HG03521 (cell line): ENCODE results near the gene DBNL.

Experiments
- ATAC-seq: cut with Tn5 transposase; IDR thresholded peaks from one replicate; pipeline ENCODE4 v1.9.1; 2021; ENCODE audit warnings: mild to moderate bottlenecking, moderate library complexity; ENCODE audit not compliant: unreplicated experiment

DBNL gene

DNA sequence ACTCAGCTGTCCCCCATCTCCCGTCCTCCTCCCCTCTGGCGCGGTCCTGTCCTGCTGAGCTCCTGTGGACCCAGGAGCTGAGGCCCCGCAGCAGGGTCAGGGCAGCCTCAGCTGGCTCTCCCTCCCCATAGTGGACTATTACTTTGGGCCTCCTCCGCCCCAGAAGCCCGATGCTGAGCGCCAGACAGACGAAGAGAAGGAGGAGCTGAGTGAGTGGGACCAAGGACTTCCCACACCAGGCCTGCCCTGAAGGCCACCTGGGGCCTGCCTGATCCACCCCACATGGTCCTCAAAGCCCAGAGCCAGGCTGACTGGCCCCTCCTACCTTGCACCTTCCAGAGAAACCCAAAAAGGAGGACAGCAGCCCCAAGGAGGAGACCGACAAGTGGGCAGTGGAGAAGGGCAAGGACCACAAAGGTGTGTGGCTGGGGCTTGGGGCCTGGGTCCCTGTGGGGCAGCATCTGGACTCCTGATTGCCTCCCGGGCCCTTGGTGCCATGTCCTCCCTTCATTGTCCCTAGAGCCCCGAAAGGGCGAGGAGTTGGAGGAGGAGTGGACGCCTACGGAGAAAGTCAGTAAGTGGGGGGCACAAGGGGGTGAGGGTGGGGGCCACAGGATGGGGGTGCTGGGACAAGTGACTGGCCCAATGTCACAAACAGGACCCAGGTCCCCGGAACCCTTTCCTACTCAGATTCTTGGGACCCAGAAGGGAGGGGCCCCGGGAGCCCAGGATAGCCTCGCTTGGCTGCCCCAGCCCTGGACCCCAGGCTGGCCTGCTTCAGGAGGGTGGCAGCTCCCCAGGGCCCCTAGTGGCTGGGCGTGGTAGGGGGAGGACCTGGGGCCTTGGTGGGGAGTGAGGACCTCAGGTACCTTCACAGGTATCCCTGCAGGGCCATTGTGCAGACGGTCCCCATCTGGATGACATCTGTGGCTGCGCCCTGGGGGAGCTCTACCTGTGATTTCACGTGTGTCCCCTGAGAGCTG, 64.6 kb downstream of the DBNL start:
- no peak for ATAC-seq

DNA sequence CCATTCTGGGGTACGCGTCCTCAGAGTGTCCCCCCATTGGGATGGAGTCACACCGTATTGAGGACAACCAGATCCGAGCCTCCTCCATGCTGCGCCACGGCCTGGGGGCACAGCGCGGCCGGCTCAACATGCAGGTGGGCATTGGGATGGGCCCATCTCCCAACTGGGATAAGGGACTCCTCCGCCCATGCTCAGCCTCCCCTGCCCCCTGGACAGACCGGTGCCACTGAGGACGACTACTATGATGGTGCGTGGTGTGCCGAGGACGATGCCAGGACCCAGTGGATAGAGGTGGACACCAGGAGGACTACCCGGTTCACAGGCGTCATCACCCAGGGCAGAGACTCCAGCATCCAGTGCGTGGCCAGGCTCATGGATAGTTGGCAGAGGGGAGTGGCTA, 65.5 kb downstream of the DBNL start:
- no peak for ATAC-seq

DNA sequence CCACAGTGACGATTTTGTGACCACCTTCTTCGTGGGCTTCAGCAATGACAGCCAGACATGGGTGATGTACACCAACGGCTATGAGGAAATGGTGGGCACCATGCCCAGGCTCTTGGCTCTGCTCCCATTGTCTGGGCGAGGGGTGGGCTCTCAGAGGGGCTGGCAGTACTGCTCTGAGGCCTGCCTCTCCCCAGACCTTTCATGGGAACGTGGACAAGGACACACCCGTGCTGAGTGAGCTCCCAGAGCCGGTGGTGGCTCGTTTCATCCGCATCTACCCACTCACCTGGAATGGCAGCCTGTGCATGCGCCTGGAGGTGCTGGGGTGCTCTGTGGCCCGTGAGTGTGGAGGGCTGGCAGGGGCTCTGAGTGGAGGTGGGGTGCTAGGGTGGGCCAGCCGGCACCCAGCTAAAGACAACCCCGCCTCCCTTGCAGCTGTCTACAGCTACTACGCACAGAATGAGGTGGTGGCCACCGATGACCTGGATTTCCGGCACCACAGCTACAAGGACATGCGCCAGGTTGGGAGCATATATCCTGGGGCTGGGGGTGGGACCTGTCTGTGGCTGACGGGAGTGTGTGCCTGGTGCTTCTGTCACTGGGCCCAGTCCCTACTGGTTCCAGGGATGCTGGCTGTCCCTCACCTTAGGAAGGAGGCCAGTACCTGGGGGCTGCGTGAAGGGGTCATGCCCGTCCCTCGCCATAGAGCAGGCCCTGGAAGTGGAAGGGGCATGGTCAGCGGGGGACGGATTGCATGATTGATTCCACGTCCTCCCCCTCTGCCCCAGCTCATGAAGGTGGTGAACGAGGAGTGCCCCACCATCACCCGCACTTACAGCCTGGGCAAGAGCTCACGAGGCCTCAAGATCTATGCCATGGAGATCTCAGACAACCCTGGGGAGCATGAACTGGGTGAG, 66.5 kb downstream of the DBNL start:
- no peak for ATAC-seq
